Trophoblast cell (in vitro differentiated cells and primary cell): ENCODE data around the gene GPR137.

Source experiments
- DNase-seq, 2 donors: peaks; one replicate each; pipeline ENCODE4 v3.0.0-alpha.2; 2016
- H2AFZ ChIP-seq: 2 replicates; pipeline ENCODE4 v1.6.1; 2013; ENCODE audit warnings: low read length, moderate library complexity, mild to moderate bottlenecking; ENCODE audit not compliant: insufficient read depth, poor library complexity
- H2AK5ac ChIP-seq: 2 replicates; pipeline ENCODE4 v1.6.1; 2013; ENCODE audit warnings: mild to moderate bottlenecking, low read length
- H2BK120ac ChIP-seq: 2 replicates; pipeline ENCODE4 v1.6.1; 2013; ENCODE audit warnings: low read length, mild to moderate bottlenecking, moderate library complexity; ENCODE audit not compliant: insufficient read depth, poor library complexity
- H2BK12ac ChIP-seq: 2 replicates; pipeline ENCODE4 v1.6.1; 2013; ENCODE audit warnings: mild to moderate bottlenecking, low read length, moderate library complexity
- H2BK5ac ChIP-seq: 2 replicates; pipeline ENCODE4 v1.6.1; 2013; ENCODE audit warnings: low read length, low read depth, moderate library complexity, mild to moderate bottlenecking; ENCODE audit not compliant: poor library complexity
- H3K14ac ChIP-seq: 2 replicates; pipeline ENCODE4 v1.6.1; 2013; ENCODE audit warnings: mild to moderate bottlenecking, low read length
- H3K18ac ChIP-seq: 2 replicates; pipeline ENCODE4 v1.6.1; 2013; ENCODE audit warnings: mild to moderate bottlenecking, low read length
- H3K23ac ChIP-seq: 2 replicates; pipeline ENCODE4 v1.6.1; 2013; ENCODE audit warnings: low read length
- H3K27ac ChIP-seq: 2 replicates; pipeline ENCODE4 v1.5.1; 2013; ENCODE audit warnings: low read depth, mild to moderate bottlenecking, inconsistent platforms, low read length, moderate library complexity
- H3K27me3 ChIP-seq: 2 replicates; pipeline ENCODE4 v1.6.1; 2013; ENCODE audit warnings: inconsistent platforms, mild to moderate bottlenecking, low read length, moderate library complexity; ENCODE audit not compliant: insufficient read depth
- H3K36me3 ChIP-seq, 2 experiments: 1 replicate in 1 of 2; 2 replicates in 1 of 2; pipeline ENCODE4 v1.6.1; 2013; ENCODE audit warnings: low read length in 2 of 2, mild to moderate bottlenecking in 2 of 2, moderate library complexity in 1 of 2; ENCODE audit not compliant: insufficient read depth in 2 of 2, control insufficient read depth in 1 of 2
- H3K4ac ChIP-seq: 2 replicates; pipeline ENCODE4 v1.6.1; 2013; ENCODE audit warnings: low read depth, mild to moderate bottlenecking, low read length, moderate library complexity
- H3K4me1 ChIP-seq, 2 experiments: 1 replicate in 1 of 2; 2 replicates in 1 of 2; pipeline ENCODE4 v1.6.1; 2013; ENCODE audit warnings: low read length in 2 of 2, mild to moderate bottlenecking in 2 of 2, moderate library complexity in 1 of 2; ENCODE audit not compliant: insufficient read depth in 2 of 2, control insufficient read depth in 1 of 2
- H3K4me2 ChIP-seq: 2 replicates; pipeline ENCODE4 v1.6.1; 2013; ENCODE audit warnings: inconsistent platforms, mild to moderate bottlenecking, low read length, moderate library complexity
- H3K4me3 ChIP-seq: 2 replicates; pipeline ENCODE4 v1.5.1; 2013; ENCODE audit warnings: mild to moderate bottlenecking, low read depth, low read length, inconsistent platforms
- H3K79me1 ChIP-seq: one replicate; pipeline ENCODE4 v1.6.1; 2013; ENCODE audit warnings: low read length
- H3K79me2 ChIP-seq: 2 replicates; pipeline ENCODE4 v1.6.1; 2013; ENCODE audit warnings: low read length, mild to moderate bottlenecking; ENCODE audit not compliant: control insufficient read depth, insufficient read depth, poor library complexity
- H3K9ac ChIP-seq: 2 replicates; pipeline ENCODE4 v1.6.1; 2013; ENCODE audit warnings: mild to moderate bottlenecking, low read length
- H3K9me3 ChIP-seq: 2 replicates; pipeline ENCODE4 v1.6.1; 2013; ENCODE audit warnings: low read depth, mild to moderate bottlenecking, control low read depth, inconsistent platforms, low read length; ENCODE audit not compliant: insufficient read depth
- H4K12ac ChIP-seq: 2 replicates; pipeline ENCODE4 v1.6.1; 2013; ENCODE audit warnings: low read depth, mild to moderate bottlenecking, low read length, moderate library complexity
- H4K8ac ChIP-seq: 2 replicates; pipeline ENCODE4 v1.6.1; 2013; ENCODE audit warnings: low read depth, mild to moderate bottlenecking, low read length, moderate library complexity
- H4K91ac ChIP-seq: one replicate; pipeline ENCODE4 v1.6.1; 2013; ENCODE audit warnings: low read depth, mild to moderate bottlenecking, low read length, moderate library complexity
- WGBS: extraction: QIAGEN DNeasy Blood & Tissue Kit; methylation state at CpG from one replicate; pipeline ENCODE4 v1.1.7; 2013; ENCODE audit warnings: missing lambda C conversion rate; ENCODE audit not compliant: insufficient read length, insufficient coverage; ENCODE audit errors: extremely low coverage; 5-methylcytosine and 5-hydroxymethylcytosine counted together

The GPR137 gene

GRCh38 chr11:64241491-64242374 lies 43.9 kb upstream of the GPR137 start:
- Histone ChIP-seq H2BK12ac (no peak overlapping the region), H4K8ac (peak overlapping the region; percentile 93), H3K79me1 (peaks cover 35% of the 10 kb centered on the region), H3K27ac (peak overlapping the region; percentile 95), H3K14ac (peak overlapping the region; percentile 92), H2AFZ (peak overlapping the region; percentile 87), H3K27me3 (no peaks in the 10 kb centered on the region), H3K4me3 (peak overlapping the region; percentile 71), H3K4ac (peak overlapping the region; percentile 93), H4K91ac (peak overlapping the region; percentile 99), H3K4me1 (peaks cover 28 to 37% of the 10 kb centered on the region in 2 experiments), H2AK5ac (peak overlapping the region; percentile 80), H3K4me2 (peak overlapping the region; percentile 94), H3K79me2 (peaks cover 29% of the 10 kb centered on the region), H3K9me3 (peaks cover 2% of the 10 kb centered on the region), H3K23ac (no peak overlapping the region), H3K18ac (peak overlapping the region; percentile 96), H2BK120ac (peak overlapping the region; percentile 79), H2BK5ac (peak overlapping the region; percentile 94), H3K36me3 (peaks cover 41 to 47% of the 10 kb centered on the region in 2 experiments), H3K9ac (peak overlapping the region; percentile 84), H4K12ac (peak overlapping the region; percentile 93)
- WGBS: no CpG with 5 or more reads among the region's 63 CpGs
- peak in 1 of 2 donors; percentile 41 for DNase-seq

GRCh38 chr11:64243236-64243854 lies 42.3 kb upstream of the GPR137 start:
- Histone ChIP-seq H2AK5ac (peak overlapping the region; percentile 18), H2BK120ac (no peak overlapping the region), H3K4me2 (no peak overlapping the region), H2AFZ (peak overlapping the region; percentile 17), H3K27me3 (no peaks in the 10 kb centered on the region), H2BK12ac (no peak overlapping the region), H3K23ac (no peak overlapping the region), H3K14ac (no peak overlapping the region), H2BK5ac (no peak overlapping the region), H3K4me1 (peaks cover 28 to 42% of the 10 kb centered on the region in 2 experiments), H4K91ac (no peak overlapping the region), H4K8ac (peak overlapping the region; percentile 22), H3K27ac (peak overlapping the region; percentile 22), H3K79me2 (peaks cover 32% of the 10 kb centered on the region), H3K36me3 (peaks cover 28 to 34% of the 10 kb centered on the region in 2 experiments), H3K9ac (no peak overlapping the region), H3K9me3 (peaks cover 4% of the 10 kb centered on the region), H3K4me3 (no peak overlapping the region), H3K4ac (no peak overlapping the region), H4K12ac (no peak overlapping the region), H3K79me1 (peaks cover 44% of the 10 kb centered on the region), H3K18ac (no peak overlapping the region)
- no CpG with 5 or more reads among the region's 8 CpGs for WGBS
- no peak for DNase-seq

- DNase-seq: no peak
- no peak overlapping the region for H3K14ac ChIP-seq
- no peak overlapping the region for H4K12ac ChIP-seq
- peaks cover 32% of the 10 kb centered on the region for H3K79me2 ChIP-seq
- peaks cover 44% of the 10 kb centered on the region for H3K79me1 ChIP-seq
- H3K18ac ChIP-seq: peak overlapping the region; percentile 29
- H3K4me2 ChIP-seq: no peak overlapping the region
- H3K9me3 ChIP-seq: peaks cover 4% of the 10 kb centered on the region
- no peak overlapping the region for H4K8ac ChIP-seq
- H3K4me3 ChIP-seq: no peak overlapping the region
- WGBS: no CpG with 5 or more reads among the region's 5 CpGs
- peaks cover 28 to 42% of the 10 kb centered on the region in 2 experiments for H3K4me1 ChIP-seq
- no peak overlapping the region for H3K23ac ChIP-seq
- H3K27ac ChIP-seq: no peak overlapping the region
- H4K91ac ChIP-seq: no peak overlapping the region
- no peak overlapping the region for H2BK5ac ChIP-seq
- no peak overlapping the region for H3K9ac ChIP-seq
- H2BK12ac ChIP-seq: no peak overlapping the region
- H3K36me3 ChIP-seq: peaks cover 20 to 27% of the 10 kb centered on the region in 2 experiments
- H2AFZ ChIP-seq: no peak overlapping the region
- H2AK5ac ChIP-seq: no peak overlapping the region
- no peaks in the 10 kb centered on the region for H3K27me3 ChIP-seq
- H2BK120ac ChIP-seq: no peak overlapping the region
- H3K4ac ChIP-seq: peak overlapping the region; percentile 23
Measured at GRCh38 chr11:64244107-64244506, 41.5 kb upstream of the GPR137 start.

GRCh38 chr11:64244966-64245365 lies 40.7 kb upstream of the GPR137 start:
- Histone ChIP-seq H3K9me3 (peaks cover 4% of the 10 kb centered on the region), H3K79me2 (peaks cover 32% of the 10 kb centered on the region), H3K18ac (peak overlapping the region; percentile 22), H2BK120ac (peak overlapping the region; percentile 23), H3K4me1 (peaks cover 23 to 37% of the 10 kb centered on the region in 2 experiments), H3K27me3 (no peaks in the 10 kb centered on the region), H2BK5ac (no peak overlapping the region), H4K12ac (no peak overlapping the region), H3K4me2 (peak overlapping the region; percentile 73), H2BK12ac (peak overlapping the region; percentile 18), H4K8ac (peak overlapping the region; percentile 61), H3K23ac (no peak overlapping the region), H2AK5ac (peak overlapping the region; percentile 11), H2AFZ (no peak overlapping the region), H4K91ac (peak overlapping the region; percentile 67), H3K9ac (peak overlapping the region; percentile 32), H3K27ac (peak overlapping the region; percentile 87), H3K4ac (peak overlapping the region; percentile 89), H3K79me1 (peaks cover 44% of the 10 kb centered on the region), H3K36me3 (peaks cover 19 to 26% of the 10 kb centered on the region in 2 experiments), H3K14ac (peak overlapping the region; percentile 18), H3K4me3 (peak overlapping the region; percentile 97)
- WGBS: no CpG with 5 or more reads among the region's 6 CpGs
- DNase-seq: no peak
